ENCODE results near the gene RAB1A. TPM values are rescaled to one million over a fixed set of nuclear protein-coding genes. Genes with fewer than 3 reads are reported as not detected.

RAB1A gene
- total and polyA plus RNA-seq, 2 experiments from 2014 or later: 94.8 to 172 TPM

GRCh38 chr2:65061910-65062339 lies 68.0 kb downstream of the RAB1A start (continued):
- TF ChIP-seq ZNF462 (CRISPR knock-in tag; IDR thresholded peaks at IDR 0.05): no peak
- no peak for TF ChIP-seq POLR2AphosphoS5 (IDR thresholded peaks at IDR 0.05; ENCODE audit: low read depth)
- no peak for TF ChIP-seq NANOG (IDR thresholded peaks at IDR 0.05; ENCODE audit: borderline replicate concordance)
- no peak for TF ChIP-seq CTCF (conservative IDR thresholded peaks at IDR 0.05; ENCODE audit: low read depth in 2 of 2)
- TF ChIP-seq CREB1 (CRISPR knock-in tag; IDR thresholded peaks at IDR 0.05; ENCODE audit: low read depth): no peak
- TF ChIP-seq EZH2phosphoT487 (IDR thresholded peaks at IDR 0.05; ENCODE audit: unreplicated experiment): no peak
- TF ChIP-seq JUNB (IDR thresholded peaks at IDR 0.05; ENCODE audit: unreplicated experiment): no peak
- no peak for TF ChIP-seq ETS1 (IDR thresholded peaks at IDR 0.05)
- TF ChIP-seq ZNF114 (CRISPR knock-in tag; IDR thresholded peaks at IDR 0.05): no peak

All from GM23338 (cell line).